ENCODE data around the gene FAM83F.

DNA sequence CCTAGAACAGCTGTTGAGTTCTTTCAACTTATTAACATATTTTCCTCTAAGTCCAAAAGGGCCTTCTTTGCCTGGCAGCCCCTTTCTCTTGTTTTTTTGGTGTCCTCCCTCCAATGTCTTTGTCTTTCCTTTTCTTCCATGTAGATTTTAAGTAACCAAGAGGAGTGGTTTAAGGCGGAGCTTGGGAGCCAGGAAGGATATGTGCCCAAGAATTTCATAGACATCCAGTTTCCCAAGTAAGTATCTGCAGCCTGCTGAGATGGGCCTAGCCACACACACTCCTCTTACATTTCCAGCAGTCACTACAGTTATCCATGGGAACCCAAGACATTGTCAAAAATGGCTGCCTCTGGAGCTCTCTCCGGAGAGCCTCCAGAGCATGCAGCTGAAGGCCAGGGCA, 39.1 kb upstream of the FAM83F start:
- TF ChIP-seq, protein P1, sequence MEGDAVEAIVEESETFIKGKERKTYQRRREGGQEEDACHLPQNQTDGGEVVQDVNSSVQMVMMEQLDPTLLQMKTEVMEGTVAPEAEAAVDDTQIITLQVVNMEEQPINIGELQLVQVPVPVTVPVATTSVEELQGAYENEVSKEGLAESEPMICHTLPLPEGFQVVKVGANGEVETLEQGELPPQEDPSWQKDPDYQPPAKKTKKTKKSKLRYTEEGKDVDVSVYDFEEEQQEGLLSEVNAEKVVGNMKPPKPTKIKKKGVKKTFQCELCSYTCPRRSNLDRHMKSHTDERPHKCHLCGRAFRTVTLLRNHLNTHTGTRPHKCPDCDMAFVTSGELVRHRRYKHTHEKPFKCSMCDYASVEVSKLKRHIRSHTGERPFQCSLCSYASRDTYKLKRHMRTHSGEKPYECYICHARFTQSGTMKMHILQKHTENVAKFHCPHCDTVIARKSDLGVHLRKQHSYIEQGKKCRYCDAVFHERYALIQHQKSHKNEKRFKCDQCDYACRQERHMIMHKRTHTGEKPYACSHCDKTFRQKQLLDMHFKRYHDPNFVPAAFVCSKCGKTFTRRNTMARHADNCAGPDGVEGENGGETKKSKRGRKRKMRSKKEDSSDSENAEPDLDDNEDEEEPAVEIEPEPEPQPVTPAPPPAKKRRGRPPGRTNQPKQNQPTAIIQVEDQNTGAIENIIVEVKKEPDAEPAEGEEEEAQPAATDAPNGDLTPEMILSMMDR (IDR thresholded peaks at IDR 0.05) = no peak
- no peak for TF ChIP-seq POLR2A (IDR thresholded peaks at IDR 0.05)
